ENCODE results near the gene SKI.

Gene SKI

GRCh38 chr1:2303016-2303775 lies 75.1 kb downstream of the SKI start:
- peak in 9 of 56 donors; percentile 22 to 48 (median 31) for DNase-seq

DNA sequence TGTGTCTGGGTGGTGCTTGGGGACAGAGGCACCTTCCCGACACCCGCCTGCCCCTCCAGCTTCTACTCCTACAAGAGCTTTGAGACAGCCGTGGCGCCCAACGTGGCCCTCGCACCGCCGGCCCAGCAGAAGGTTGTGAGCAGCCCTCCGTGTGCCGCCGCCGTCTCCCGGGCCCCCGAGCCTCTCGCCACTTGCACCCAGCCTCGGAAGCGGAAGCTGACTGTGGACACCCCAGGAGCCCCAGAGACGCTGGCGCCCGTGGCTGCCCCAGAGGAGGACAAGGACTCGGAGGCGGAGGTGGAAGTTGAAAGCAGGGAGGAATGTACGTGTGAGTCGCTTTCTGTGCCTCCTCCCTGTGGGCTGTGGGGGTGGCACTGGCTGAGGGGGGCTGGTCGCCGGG lies 75.7 kb downstream of the SKI start:
- DNase-seq: no peak

GRCh38 chr1:2304282-2304681 lies 76.2 kb downstream of the SKI start:
- DNase-seq: no peak

DNA sequence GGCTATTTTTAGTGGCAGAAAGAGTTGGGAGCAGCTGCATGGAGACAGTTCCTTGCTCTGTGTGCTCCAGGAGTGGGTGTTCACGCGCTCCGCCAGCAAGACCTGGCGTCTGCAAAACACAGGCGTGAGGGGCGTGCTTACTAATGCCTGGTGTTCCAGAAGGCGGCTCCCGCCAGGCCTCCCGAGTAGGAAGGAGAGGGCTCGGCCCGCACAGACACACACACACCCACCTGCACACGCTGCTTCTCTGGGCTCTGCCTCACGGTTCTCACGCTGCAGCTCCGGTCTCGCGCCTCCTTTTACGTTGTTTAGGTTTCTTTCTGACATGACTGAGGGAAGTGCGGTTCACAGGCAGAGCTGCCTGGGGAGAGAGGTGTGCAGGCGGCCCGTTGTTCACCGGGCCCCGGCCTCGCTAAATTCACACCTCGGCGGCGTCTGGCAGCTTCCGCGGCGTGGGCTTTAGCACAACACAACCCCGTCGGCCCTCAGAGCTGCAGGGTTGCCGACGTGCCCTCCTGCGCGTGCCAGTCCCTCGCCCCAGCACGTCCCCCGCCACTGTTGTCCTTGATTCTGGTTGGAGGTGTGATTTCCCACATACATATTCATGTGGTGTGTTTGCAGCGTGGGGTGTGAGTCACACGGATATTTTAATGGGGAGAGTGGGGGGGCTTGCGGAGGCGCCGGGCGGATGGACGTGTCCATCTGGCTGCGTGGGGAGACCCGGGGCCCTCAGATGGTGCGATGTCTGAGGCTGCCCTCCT lies 77.0 kb downstream of the SKI start:
- peak in 38 of 56 donors; percentile 17 to 89 (median 55) for DNase-seq

- peak in 7 of 56 donors; percentile 7 to 42 (median 25) for DNase-seq
Observed at GRCh38 chr1:2306151-2306978, 78.2 kb downstream of the SKI start.

- no peak for DNase-seq
Observed at GRCh38 chr1:2307064-2307605, 79.0 kb downstream of the SKI start.

GRCh38 chr1:2307972-2308371 lies 79.9 kb downstream of the SKI start:
- DNase-seq: no peak

DNA sequence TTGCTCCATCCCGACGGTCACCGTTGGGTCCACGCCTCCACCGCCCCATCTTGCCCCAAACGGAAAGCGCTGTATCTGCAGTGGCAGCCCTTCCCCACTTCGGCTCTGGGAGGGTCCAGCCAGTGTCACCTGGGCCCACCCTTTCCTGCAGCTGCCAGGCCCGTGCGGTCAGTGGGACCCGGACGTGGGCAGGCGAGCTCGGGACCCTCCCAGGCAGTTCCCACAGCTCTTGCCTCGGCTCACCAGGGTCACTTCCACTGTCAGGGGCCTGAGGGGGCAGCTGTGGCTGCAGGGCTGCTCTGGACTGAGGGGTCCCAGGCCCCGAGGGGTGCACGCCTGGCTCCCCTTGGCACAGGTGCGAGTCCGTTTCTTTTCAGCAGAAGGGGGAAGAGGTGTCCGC lies 80.7 kb downstream of the SKI start:
- DNase-seq: no peak

- peak in 6 of 56 donors; percentile 9 to 47 (median 39) for DNase-seq
Observed at GRCh38 chr1:2310332-2311183, 82.4 kb downstream of the SKI start.

GRCh38 chr1:2311184-2312032 lies 83.3 kb downstream of the SKI start:
- peak in 7 of 56 donors; percentile 20 to 48 (median 33) for DNase-seq

GRCh38 chr1:2312160-2312514 lies 84.0 kb downstream of the SKI start:
- no peak for DNase-seq

GRCh38 chr1:2312515-2313301 lies 84.6 kb downstream of the SKI start:
- DNase-seq: peak in 5 of 56 donors; percentile 5 to 30 (median 19)

DNA sequence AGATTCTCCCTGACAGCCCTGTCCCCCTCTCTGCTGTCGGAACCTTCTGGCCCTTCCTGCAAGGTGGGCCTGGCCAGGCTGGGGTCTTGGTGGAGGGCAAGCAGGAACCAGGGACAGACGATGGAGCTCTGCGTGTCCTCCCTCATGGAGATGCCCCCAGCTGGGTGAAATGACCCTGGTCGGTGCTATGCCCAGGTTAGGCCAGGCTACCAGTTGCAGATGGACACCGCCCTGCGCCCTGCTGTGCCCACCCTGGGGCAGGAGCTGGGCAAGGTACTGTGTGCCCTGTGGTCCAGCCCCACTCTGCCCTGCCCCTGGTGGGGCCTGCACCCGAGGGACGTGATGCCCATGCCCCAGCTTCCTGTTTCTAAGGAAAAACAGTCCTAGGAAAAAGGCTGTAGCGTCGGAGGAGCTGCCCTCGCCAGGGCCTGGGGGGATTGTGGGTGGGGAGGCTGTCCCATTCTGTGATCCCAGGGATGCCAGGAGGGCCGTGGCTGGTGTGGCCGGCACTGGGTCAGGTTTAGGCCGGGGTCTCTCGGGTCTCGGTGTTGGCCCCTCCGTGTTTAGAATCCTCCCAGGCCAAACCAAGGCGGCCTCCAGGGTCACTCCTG lies 85.6 kb downstream of the SKI start:
- no peak for DNase-seq

- DNase-seq: peak in 3 of 56 donors; percentile 24 to 38 (median 31)
Observed at GRCh38 chr1:2314273-2314802, 86.2 kb downstream of the SKI start.

DNA sequence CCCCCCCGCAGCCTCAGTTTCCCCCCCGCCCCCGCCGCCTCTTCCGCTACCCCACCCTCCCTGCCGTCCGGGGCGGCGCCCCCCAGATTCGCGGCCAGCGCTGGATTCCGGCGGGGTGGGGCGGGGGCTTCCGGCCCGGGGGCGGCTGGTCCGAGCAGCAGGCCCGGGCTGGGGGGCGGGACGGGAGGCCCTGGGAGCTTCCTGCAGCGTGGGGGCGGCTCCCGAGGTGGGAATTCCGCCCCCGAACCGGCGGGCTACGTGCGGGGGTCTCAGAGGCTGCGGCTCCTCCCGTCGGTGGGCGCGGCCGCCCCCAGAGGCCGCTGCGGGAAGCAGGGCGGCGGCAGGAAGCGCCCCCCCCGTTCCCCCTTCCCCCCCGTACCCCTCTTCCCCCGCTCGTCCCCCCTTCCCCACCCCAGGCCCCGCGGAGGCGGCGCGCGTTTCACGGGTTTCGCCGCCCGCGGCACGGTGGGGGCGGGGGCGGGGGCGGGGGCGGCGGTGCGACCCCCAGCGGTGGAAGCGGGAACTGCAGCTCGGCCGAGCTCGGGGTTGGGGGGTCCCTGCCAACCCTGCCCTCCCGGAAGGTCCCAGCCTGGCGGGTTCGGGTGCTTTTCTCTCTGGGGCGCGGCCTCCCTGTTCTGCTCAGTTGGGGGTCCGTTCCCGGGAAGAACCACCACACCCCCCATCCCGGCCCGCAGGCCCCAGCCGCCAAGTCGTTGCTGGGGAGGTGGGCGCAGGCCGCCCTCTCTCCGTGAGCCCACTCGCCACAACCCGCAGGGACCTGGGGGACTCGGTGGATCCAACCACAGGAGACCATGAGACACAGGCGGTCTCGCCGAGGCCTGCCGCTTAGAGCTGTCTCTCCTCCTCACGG lies 86.9 kb downstream of the SKI start:
- DNase-seq: peak in 5 of 56 donors; percentile 4 to 64 (median 29)

DNA sequence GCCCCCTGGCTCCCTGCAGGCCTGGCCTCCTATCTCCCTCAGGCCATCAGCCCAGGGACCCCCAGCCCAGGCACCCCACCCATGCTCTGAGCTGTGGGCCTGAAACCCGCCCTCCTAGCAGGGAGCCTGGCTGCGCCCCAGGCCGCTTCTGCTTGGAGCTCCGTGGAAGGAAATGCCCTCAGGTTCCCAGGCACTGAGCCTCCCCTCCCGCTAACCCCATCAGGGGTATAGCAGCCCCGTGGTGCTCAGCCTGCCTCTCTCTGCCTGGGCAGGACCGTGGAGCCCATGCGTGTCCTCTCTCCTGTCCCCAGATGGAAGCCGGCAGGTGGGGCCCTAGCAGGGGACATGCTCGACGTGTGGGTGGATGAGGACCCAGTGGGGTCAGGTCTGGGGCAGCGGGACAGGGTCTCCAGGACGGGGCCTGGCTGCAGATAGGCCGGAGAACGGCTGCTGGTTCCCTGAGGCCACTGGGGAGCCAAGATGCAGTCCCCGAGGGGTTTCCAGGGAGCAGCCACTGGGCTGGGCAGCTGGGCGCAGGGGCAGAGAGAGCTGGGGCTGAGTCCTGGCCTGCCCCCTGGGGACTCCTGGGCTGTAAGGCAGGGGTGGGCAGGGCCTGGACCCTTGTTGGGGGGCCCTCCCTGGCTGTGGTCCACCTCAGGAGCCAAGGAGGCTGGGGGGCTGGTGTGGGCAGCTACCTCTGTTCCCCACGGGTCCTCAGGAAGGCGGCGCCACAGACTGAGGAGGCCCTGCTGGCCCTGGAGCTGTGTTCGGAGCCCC lies 87.7 kb downstream of the SKI start:
- DNase-seq: no peak

Measured in nucleus accumbens (tissue), 56 donors.